Vagina (tissue), 2 donors: ENCODE results near the gene SCGB1C1. TPM values are rescaled to one million over a fixed set of nuclear protein-coding genes. Genes with fewer than 3 reads are reported as not detected.

ENCODE experiments used
- DNase-seq, 2 donors: peaks; one replicate each; pipeline ENCODE4 v3.0.0-alpha.2; 2017; ENCODE audit errors: extremely low spot score in 2 of 2
- H3K27ac ChIP-seq: fragments of 200-600 bp; sonication (generic); one replicate; pipeline ENCODE4 v1.5.1; 2019
- H3K27me3 ChIP-seq: fragments of 200-600 bp; sonication (generic); one replicate; pipeline ENCODE4 v1.5.1; 2019
- H3K36me3 ChIP-seq, 2 donors: fragments of 200-600 bp; sonication (generic); one replicate each; pipeline ENCODE4 v1.5.1; 2017 to 2019
- H3K4me1 ChIP-seq: fragments of 200-600 bp; sonication (generic); one replicate; pipeline ENCODE4 v1.5.1; 2019
- H3K4me3 ChIP-seq, 2 donors: fragments of 200-600 bp; sonication (generic); 1 replicate in 1 of 2; 2 replicates in 1 of 2; pipeline ENCODE4 v1.5.1; 2016 to 2019
- H3K9me3 ChIP-seq: fragments of 200-600 bp; sonication (generic); one replicate; pipeline ENCODE4 v1.5.1; 2019
- CTCF ChIP-seq, 3 experiments: fragments of 450-650 bp in 2 of 3; fragments of 200-600 bp in 1 of 3; sonication (generic) in 1 of 3; IDR thresholded peaks; one replicate each; pipeline ENCODE4 v1.5.1; 2017 to 2019; ENCODE audit warnings: antibody characterized with exemption in 3 of 3, mild to moderate bottlenecking in 2 of 3, moderate library complexity in 2 of 3
- POLR2A ChIP-seq, 2 donors: fragments of 450-650 bp; IDR thresholded peaks; one replicate each; pipeline ENCODE4 v1.6.1; 2017; ENCODE audit warnings: antibody characterized with exemption in 2 of 2, mild to moderate bottlenecking in 2 of 2, moderate library complexity in 2 of 2
- POLR2AphosphoS5 ChIP-seq, 2 donors: sonication (generic); formaldehyde crosslinking; IDR thresholded peaks; one replicate each; pipeline ENCODE4 v1.9.0; 2017; ENCODE audit warnings: antibody characterized with exemption in 2 of 2, mild to moderate bottlenecking in 2 of 2, low read depth in 1 of 2; ENCODE audit not compliant: insufficient read depth in 1 of 2
- intact Hi-C: fragments of 100-400 bp; cut with DNase I; formaldehyde crosslinking; loops from one replicate; pipeline ENCODE4 v1.15.1; 2023
- total RNA-seq: library from RNA; depleted of rRNA; stranded (reverse); fragments of >200 nt; gene quantifications from one replicate; pipeline ENCODE4 v1.2.3, GENCODE V29; 2016

SCGB1C1 gene
- total RNA-seq, 1 donor from 2014 or later: not detected

- H3K36me3 ChIP-seq: peaks cover 0 to 62% of the 10 kb centered on the region in 2 donors
- no peak overlapping the region for H3K27ac ChIP-seq
- no peak for DNase-seq
Observed at GRCh38 chr11:212150-213100, 19.5 kb downstream of the SCGB1C1 start.

GRCh38 chr11:213111-213510, 20.2 kb downstream of the SCGB1C1 start:
- Histone ChIP-seq H3K4me1 (peaks cover 24% of the 10 kb centered on the region), H3K27ac (no peak overlapping the region), H3K36me3 (peaks cover 0 to 62% of the 10 kb centered on the region in 2 donors), H3K9me3 (no peaks in the 10 kb centered on the region), H3K27me3 (no peaks in the 10 kb centered on the region), H3K4me3 (no peak overlapping the region)
- TF ChIP-seq POLR2A (IDR thresholded peaks at IDR 0.05) (no peak), CTCF (IDR thresholded peaks at IDR 0.05) (no peak), POLR2AphosphoS5 (IDR thresholded peaks at IDR 0.05; ENCODE audit: insufficient read depth in 1 of 2, low read depth in 1 of 2) (no peak)
- intact Hi-C loops: no loop called here
- no peak for DNase-seq

More at GRCh38 chr11:212150-213100, 19.5 kb downstream of the SCGB1C1 start:
- intact Hi-C loops: no loop called here
- Histone ChIP-seq H3K4me1 (peaks cover 24% of the 10 kb centered on the region), H3K4me3 (no peak overlapping the region), H3K9me3 (no peaks in the 10 kb centered on the region), H3K27me3 (no peaks in the 10 kb centered on the region)
- TF ChIP-seq POLR2AphosphoS5 (IDR thresholded peaks at IDR 0.05; ENCODE audit: insufficient read depth in 1 of 2, low read depth in 1 of 2): no peak
- TF ChIP-seq CTCF (IDR thresholded peaks at IDR 0.05): no peak
- TF ChIP-seq POLR2A (IDR thresholded peaks at IDR 0.05): no peak

- Histone ChIP-seq H3K9me3 (no peaks in the 10 kb centered on the region), H3K27me3 (no peaks in the 10 kb centered on the region), H3K4me1 (peaks cover 23% of the 10 kb centered on the region), H3K36me3 (peaks cover 0 to 62% of the 10 kb centered on the region in 2 donors), H3K27ac (no peak overlapping the region), H3K4me3 (no peak overlapping the region)
- TF ChIP-seq POLR2AphosphoS5 (IDR thresholded peaks at IDR 0.05; ENCODE audit: insufficient read depth in 1 of 2, low read depth in 1 of 2) (no peak), CTCF (IDR thresholded peaks at IDR 0.05) (no peak), POLR2A (IDR thresholded peaks at IDR 0.05) (no peak)
- DNase-seq: no peak
- intact Hi-C loops: no loop called here
Observed at GRCh38 chr11:214083-214482, 21.2 kb downstream of the SCGB1C1 start.

DNA sequence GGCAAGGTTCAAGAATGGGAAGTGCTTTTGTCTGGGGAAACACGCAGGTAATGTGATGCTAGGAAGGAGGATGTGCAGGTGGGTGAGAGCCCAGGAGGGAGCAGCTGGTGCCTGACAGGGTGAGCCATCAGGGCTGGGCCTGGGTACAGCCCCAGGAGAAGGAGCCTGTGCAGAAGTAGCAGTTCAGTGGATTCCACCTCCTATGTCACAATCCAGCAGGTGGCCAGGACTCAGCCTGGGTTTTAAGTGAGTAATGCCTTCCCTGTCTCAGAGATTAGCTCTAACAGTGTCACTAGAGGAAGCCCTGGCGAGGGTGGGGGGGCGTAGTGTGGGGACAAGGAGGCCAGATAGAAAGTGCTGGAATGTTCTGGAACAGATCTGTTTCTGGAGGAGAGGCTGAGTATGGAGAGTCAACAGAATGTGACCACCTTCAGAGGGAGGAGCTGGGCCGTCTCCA, 22.7 kb downstream of the SCGB1C1 start:
- Histone ChIP-seq H3K27me3 (no peaks in the 10 kb centered on the region), H3K4me3 (no peak overlapping the region), H3K36me3 (peaks cover 0 to 49% of the 10 kb centered on the region in 2 donors), H3K4me1 (peaks cover 7% of the 10 kb centered on the region), H3K9me3 (no peaks in the 10 kb centered on the region), H3K27ac (no peak overlapping the region)
- intact Hi-C loops: no loop called here
- TF ChIP-seq POLR2A (IDR thresholded peaks at IDR 0.05): no peak
- no peak for TF ChIP-seq CTCF (IDR thresholded peaks at IDR 0.05)
- TF ChIP-seq POLR2AphosphoS5 (IDR thresholded peaks at IDR 0.05; ENCODE audit: insufficient read depth in 1 of 2, low read depth in 1 of 2): no peak
- DNase-seq: no peak
